8988T (cell line): ENCODE data around the gene RAPGEF1.
"Not testable (repeated sequence)": the region's sequence is repeated elsewhere in the genome, so short reads cannot be mapped to it uniquely, and the experiment has no call there.

Experiments used
- DNase-seq: peaks from one replicate; pipeline ENCODE4 v3.0.0; 2011

The RAPGEF1 gene

DNA sequence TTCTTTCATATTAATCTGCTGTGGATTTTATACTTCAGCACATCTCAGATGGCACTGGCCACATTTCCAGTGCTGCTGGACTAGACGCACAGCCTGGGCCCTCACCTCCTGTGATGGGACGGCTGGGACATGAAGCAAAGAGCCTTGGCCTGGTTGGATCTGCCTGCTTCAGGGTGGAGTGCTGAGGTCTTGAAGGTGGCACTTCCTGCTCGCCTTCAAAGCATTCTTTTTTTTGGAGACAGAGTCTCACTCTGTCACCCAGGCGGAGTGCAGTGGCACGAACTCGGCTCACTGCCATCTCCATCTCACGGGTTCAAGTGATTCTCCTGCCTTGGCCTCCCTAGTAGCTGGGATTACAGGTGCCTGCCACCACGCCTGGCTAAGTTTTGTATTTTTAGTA lies 73.1 kb downstream of the RAPGEF1 start:
- DNase-seq: no peak

DNA sequence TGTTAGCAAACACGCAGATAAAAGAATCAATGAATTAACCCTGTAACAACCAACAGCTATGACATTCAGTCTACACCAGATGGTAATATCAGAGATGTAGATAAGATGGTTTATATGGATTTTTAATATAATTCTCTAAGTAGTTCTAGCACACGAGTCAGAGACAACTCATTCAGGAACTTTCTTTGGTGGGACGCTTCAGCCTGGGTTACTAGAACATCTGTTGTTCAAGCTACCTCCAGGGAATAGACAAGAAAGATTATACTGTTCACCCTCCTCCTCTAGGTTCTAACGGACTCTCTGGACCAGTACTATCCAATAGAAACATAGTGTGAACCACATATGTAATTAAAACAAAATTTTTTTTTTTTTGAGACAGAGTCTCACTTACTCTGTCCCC lies 73.8 kb downstream of the RAPGEF1 start:
- DNase-seq: no peak

DNA sequence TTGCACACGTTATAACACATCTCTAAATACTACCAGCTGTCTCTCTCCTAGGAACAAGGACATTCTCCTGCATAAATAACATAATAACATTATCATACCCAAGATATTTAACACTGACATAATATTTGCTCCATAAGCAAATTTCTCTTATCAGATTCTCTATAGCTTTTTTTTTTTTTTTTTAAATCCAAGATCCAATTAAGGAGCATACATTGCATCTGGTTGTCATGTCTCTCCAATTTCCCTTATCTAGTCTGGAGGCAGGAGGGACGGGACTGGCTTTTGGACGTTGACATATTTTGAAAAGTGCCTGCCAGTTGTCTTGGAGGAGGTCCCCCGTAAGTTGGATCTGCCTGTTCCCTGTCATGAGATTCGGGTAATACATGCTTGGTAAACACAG lies 76.6 kb downstream of the RAPGEF1 start:
- DNase-seq: no peak

DNA sequence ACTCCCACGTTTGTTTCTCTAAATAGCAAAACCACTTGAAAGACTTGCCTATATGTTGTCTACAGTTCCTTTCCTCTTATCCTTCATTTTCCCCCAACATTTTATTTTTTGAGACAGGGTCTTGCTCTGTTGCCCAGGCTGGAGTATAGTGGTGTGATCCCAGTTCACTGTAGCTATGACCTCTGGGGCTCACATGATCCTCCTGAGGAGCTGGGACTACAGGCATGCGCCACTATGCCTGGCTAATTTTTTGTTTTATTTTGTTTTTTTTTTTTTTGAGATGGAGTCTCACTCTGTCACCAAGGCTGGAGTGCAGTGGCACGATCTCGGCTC lies 77.6 kb downstream of the RAPGEF1 start:
- DNase-seq: not testable (repeated sequence)

DNA sequence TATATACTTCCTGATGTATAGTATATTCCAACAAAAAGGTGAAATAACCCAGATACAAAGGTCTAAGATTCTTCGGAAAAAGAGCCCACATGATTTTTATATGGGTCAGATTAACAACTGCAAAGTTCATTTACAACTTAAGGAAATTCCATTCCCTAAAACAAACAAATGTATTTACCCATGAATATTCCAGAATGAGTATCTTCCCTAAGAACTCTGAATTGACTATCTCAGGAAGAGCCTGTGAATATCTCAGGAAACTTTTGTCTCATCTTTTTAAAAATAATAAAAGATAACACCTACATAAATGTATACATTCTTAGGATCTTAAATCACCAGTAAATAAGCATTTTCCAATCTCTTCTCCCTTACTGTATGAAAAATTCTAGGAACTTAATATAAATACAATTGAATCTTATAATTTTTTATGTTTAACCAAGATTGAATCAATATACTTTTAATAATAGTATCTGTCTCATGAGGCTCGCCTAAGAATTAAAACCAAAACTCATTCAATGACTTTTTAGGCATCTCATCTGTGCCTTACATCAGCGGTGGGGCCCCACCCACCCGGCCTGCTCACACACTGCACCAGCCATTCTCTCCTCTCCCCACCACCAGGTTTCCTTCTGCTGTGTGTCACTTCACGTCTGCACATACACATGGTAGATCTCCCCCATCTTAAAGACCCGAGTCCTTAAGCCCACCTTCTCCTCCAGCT lies 78.1 kb downstream of the RAPGEF1 start:
- no peak for DNase-seq

DNA sequence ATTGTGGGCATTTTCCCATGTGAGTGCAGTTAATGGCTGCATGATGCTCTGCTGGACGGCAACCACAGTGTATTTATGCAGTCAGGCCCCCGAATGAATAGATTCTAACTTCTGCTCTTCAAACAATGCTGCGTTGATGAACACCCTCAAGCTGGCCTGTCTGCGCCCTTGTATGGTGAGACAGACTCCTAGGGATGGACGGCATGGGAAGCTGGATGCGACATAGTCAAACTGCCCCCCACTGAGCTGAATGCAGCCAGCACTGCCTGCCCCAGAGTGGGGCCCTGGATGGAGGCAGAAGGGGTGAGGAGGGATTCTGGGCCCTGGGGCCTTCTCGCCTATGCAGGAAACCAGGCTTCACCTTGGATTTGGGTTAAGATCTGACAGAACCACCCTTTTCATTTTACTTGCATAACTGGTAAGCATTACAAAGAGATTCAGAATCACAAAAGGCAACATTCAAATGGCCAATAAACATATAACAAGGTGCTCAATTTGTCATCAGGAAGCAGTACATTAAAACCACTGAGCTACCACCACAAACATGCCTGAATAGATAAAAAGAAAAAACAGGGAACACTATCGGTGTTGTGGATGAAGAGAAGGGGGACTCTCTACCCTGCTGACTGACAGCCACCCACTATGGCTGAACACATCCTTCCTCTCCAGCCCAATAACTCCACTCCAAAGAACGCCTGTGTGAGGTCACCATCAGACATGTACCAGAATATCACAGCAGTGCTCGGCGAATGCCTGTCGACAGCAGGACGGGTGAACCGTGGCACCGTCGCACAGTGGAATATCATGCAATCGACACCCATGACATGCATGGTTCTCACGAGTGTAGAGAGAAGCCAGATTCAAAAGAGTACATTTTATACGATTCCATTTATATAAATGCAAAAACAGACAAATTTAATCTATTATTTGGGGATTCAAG lies 79.1 kb downstream of the RAPGEF1 start:
- no peak for DNase-seq

DNA sequence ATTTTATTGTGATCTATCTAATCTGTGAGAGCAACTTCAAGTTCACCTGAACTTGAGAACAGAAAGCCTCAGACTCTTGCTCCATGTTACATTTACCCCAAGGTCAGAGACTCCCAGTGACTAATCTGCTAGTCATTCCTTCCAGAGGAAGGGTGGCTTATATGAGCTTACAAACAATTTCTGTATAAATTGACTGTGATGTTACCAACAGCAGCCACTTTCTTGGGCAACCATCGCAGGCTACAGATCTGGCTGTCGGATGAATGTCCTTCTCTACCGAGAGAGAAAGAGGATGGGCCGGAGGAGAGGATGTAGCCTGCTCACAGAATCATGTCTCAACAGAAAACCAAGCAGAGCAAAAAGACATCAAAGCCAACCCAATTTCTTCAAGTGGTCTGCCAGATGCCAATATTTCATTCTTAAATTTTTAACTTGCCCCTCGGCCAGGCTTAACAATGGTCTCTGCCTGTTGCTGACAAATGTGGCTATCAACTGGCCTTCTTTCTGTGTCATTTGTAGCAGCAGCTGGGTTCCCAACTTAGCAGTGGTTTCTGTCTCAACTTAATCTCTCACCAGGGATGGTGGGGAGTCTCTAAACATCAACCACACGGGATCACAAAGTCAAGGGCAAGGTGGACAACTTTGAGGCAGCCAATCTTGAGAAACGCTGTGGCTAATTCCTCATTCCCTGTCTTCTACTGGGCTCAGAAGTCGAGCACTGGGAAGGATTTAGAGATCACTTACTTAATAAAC lies 81.3 kb downstream of the RAPGEF1 start:
- DNase-seq: no peak

DNA sequence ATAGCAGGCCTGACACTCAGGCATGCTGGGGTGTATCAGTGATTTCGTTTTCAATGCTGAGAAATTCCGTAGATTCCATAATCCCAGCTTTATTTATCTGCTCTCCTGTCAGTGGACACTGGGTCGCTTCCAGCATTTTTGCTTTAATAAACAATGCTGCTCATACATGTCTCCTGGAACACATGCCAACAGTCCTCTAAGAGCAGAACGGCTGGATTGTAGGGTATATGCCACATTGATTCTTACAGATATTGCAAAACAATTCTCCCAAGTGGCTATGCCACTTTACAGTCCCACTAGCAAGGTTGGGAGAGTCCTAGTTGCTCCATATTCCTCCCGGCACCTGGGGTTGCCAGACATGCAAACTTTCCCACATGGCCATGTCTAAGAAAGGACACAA lies 81.9 kb downstream of the RAPGEF1 start:
- no peak for DNase-seq

DNA sequence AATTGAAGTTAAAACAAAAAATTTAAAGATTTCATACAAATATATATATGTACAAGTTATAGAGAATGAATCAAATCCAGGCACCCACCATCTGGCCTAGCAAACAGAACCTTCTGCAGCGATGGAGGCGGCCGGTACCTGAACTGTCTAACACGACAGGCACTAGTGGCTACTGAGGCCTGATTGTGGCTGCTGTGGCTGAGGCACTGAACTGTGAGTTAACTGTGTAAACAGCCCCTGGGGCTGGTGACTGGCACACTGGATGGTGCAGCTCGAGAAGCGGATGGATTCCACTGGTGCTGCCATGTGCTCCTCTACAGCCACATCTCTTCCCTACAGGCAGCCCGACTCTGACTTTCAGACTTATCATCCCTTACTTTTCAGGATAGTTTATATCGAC lies 82.4 kb downstream of the RAPGEF1 start:
- no peak for DNase-seq

DNA sequence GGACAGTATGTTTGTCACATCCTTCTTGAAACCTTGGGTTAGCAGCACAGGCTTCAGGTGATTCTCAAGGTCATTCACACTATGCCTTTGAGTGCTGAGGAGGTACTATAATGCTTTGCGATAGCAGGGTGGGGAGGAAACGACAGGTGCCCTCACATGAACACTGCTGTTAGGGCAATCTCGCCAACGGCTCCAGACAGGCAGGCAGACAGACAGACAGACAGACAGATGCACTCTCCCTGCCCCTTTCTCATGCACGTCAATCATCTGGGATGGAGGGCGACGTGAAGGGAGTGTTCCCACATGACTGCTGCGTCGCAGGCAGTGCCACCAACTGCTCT lies 82.9 kb downstream of the RAPGEF1 start:
- no peak for DNase-seq

DNA sequence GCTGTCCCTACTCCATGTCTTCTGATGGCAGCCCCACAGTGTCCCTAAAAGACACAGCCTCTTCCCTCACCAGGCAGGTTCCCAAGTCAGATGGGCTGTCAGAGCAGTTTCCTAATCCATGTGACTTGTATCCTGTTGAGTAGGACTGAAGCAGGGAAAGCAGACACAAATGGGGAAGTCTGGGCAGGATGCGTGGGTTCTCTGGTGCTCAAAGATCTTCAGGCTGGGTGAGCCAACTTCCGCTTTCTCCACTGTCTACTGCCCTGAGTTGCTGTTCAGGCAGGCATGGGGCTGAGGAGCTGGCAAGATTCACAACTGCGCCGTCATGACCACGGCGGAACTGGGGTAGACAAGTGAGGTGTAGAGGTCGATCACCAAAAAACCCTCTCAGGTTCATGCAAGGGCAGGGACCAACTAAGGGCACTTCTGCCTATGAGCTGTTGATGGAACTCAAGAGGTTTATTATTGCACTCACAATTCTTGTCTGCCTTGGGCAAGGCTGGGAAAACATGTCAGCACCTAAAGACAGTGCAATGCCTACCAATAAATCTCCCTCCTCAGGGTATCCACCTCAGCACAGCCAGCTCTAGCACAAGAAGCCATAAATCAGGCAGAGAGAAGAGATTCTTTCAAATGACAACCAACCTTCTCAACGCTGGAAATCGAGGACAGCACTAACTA lies 83.4 kb downstream of the RAPGEF1 start:
- no peak for DNase-seq

DNA sequence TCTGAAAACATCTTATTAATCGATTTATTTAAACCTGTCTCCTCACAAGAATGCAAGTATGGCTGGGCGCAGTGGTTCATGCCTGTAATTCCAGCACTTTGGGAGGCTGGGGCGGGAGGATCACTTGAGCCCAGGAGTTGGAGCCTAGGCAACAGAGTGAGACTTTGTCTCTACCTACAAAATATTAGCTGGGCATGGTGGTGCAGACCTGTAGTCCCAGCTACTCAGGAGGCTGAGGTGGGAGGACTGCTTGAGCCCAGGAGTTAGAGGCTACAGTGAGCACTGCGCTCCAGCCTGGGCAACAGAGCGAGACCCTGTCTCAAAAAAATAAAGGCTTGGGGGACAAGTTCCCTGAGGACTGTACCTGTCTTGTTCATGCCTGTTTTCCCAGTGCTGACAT lies 85.5 kb downstream of the RAPGEF1 start:
- not testable (repeated sequence) for DNase-seq

DNA sequence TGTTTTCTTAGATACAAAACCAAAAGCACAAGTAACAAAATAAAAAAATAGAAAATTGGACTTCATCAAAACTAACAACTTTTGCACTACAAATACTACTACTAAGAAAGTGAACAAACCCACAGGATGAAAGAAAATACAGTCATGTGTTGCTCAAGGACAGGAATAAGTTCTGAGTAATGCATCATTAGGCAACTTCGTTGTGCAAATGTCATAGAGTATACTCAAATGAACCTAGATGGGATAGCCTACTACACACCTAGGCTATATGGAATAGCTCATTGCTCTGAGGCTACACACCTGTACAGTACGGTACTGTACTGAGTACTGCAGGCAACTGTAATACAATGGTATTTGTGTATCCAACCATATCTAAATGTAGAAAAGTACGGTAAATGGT lies 88.3 kb downstream of the RAPGEF1 start:
- DNase-seq: no peak

DNA sequence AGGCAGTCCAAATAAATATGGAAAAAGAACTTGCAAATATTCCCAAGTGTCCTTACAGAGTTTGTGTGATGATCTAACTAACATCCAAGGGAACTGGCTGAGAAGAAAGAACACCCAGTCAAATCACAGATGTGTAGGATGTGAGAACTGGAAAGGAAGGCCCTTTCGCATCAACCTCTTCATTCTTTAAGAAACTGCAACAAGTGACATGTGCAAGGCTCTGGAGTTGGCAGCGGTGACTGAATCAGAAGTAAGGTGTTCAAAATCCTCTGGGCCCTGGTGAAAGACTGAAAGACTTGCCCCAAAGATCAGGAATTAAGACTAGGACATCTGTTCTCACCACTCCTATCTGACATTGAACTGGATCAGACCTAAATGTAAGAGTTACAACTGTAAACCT lies 88.7 kb downstream of the RAPGEF1 start:
- DNase-seq: no peak

DNA sequence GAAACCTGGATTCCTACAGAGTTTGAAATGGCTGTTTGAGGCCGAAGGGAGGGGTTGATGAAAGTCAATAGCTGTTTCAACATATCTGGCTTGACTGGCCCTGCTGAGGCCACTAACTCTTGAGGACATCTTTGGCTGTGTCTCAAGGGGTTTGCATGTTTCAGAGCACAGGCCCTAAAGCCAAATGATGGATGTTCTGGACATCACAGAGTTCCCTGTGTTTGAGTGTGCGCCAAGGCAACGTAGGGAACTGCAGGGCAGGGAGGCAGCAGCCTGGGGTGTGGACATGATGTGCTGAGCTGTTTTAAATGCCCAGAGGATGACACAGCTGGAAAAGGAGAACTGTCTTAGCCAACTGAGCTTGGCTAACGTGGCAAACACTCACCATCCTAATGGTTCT lies 89.6 kb downstream of the RAPGEF1 start:
- no peak for DNase-seq

DNA sequence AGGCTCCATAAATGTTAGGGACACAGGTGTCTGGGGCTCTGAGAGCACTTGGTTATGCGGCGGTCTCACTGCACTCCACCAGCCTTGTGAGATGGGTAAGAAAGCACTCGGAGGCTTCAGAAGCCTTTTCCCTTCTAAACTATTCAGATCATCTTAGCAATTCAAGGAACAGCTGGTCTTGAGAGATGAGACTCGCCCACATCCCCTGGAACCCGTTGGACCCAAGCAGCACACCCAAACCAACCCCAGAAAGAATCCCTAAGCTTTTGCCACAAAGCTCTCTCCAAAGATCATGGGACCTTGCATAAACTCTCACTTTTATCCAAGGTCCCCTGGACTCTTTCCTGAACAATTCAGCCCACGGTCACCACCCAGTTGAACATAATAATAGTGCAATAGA lies 90.2 kb downstream of the RAPGEF1 start:
- no peak for DNase-seq

DNA sequence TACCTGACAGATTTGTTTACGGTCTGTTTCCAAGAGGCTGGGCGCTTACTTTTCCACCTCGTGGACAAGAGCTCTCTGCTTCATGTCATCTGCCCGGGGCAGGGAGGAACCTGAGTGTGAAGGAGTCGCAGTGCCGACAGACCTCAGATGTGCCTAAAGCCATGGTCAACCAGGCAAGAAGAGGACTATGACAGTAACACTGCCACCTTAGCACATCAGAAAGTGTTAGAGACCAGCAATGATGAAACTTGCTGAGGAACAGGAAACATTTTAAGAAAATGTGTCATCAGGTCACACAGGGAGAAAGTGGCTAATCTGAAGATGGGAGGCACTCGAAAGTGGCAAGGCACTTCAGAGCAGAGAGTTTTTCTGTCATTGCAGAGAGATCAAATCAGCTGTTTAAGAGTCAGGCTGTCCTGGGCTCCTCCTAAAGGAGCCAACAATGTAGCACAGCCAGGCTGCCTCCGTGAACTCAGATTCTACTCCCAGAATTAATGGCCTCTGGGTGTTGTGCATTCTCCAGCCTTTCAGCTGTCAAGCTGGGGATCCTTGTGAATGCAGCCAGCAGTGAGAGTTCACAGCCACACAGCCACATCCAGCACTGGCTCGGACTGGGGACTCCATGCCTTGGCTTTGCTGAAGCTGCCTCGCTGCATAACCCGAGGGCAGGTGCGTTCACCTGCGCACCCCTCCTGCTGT lies 94.6 kb downstream of the RAPGEF1 start:
- no peak for DNase-seq

DNA sequence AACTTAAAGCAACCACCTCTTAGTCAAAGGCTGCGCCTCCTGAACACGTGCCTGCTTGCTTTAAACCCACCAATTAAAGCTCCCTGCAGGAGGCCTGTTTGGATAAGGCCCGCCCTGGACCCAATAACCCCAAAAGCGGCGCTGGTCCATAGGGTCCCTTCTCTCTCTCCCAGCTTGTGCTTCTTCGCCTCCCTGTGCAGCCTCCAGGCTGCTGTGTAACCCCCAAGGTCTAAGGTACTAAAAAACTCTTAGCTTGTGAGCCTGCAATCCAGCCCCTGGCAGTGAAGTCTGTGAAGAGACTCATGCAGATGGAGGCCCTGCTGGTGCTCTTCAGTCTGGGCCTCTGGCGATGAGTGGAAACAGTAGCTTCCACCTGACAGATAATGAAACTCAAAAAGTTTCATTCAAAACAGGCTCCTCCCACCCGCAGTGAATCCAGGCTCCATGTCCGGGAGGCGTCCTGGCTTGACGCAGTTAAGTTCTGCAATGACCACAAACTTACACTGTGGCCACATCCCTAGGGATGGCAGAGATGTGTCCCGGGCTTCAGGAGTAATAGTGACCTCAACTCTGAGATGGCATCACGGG lies 97.3 kb downstream of the RAPGEF1 start:
- DNase-seq: no peak

DNA sequence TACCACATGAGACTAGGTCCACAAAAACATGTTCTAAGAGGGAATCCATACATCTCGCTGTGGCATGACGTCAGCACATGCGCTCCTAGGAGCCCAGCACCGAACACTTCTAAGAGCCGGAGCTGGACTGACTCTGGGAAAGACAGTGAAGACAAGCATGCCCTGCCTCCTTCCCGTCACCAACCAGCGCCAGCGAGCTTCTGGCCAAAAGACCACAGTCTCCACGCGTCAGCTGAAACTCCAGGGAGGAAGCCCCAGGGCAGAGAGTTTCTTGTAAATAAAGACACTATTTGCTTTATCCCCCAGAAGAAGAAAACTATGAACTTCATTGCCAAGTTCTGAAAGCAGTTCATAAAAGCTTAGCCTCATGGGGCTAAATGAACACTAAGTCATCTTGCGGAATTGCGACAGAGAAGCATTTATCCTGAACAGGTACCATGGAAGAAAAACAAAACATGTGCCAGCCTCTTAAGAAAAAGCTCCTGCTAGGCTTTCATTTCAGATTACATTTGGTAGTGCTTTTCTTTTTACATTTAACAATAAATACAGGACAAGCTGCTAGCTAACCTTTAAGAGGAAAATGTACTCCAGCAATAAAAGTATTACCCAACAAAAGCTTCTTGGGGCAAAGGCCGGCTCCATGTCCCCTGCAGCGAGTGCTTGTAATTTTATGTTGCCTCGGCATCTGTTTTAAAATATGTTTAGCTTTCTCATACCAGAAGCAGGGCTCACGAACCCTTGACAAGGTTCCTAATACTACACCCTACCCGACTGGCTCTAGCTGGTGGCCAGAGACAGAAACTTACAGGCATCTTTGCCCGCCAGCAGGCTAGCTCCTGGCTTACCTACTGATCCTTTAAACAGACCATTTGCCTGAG lies 98.0 kb downstream of the RAPGEF1 start:
- DNase-seq: no peak

DNA sequence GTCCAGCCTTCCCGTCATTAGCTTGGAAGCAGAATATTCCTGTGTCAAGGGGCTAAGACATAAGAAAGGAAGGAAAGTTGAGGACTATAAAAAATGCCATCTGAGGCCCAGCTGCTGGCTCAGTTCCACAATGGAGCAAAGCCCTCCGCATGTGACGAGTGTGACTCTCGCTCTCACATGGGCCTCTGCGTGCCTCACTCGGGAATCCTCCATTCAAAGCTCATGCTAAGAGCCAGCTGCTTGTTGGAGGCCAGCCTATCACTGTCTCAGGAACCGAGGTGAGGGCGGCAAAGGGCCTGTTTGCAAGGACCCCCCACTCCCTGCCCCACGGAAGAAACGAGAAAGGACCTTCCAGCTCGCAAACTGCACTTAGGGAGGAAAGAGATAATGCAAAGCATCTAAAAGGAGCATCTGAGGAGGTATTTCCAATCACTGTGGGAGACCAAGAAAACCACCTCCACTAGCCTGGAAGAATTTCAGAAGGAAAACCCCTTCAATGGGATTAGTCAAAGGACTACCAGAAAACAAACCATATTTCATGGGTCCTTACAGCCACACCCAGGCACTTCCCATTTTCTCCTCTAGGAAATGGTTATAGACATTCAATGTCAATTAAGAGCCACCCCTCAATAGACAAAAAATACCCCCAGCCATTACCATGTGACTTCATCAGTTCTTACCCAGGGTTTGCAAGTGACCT lies 99.3 kb downstream of the RAPGEF1 start:
- no peak for DNase-seq
